Central memory CD8-positive, alpha-beta T cell (primary cell): ENCODE results near the gene GLT6D1.
A peak's percentile ranks its signal among the peaks of the same experiment; 100 is the strongest.

Experiments used
- ATAC-seq: fragments of 150-1000 bp; cut with Tn5 transposase; replicated peaks from 2 replicates; pipeline ENCODE4 v1.10.0; 2022; ENCODE audit warnings: mild to moderate bottlenecking, moderate FRiP score, moderate number of reproducible peaks; ENCODE audit not compliant: poor library complexity, severe bottlenecking; ENCODE audit errors: extremely low read depth
- DNase-seq, 2 donors: peaks; one replicate each; pipeline ENCODE4 v3.0.0; 2021; ENCODE audit warnings: low spot score in 2 of 2
- H3K27ac Mint-ChIP-seq: one replicate; pipeline ENCODE4 v1.8.0; 2022; ENCODE audit warnings: low read depth, mild to moderate bottlenecking, moderate library complexity, mixed read lengths
- H3K27me3 Mint-ChIP-seq: one replicate; pipeline ENCODE4 v1.8.0; 2022; ENCODE audit warnings: mixed read lengths
- H3K36me3 Mint-ChIP-seq: one replicate; pipeline ENCODE4 v1.8.0; 2022; ENCODE audit warnings: mild to moderate bottlenecking, moderate library complexity, mixed read lengths; ENCODE audit not compliant: insufficient read depth
- H3K4me1 Mint-ChIP-seq: one replicate; pipeline ENCODE4 v1.8.0; 2022; ENCODE audit warnings: mixed read lengths
- H3K4me3 Mint-ChIP-seq: one replicate; pipeline ENCODE4 v1.8.0; 2022; ENCODE audit warnings: mild to moderate bottlenecking, moderate library complexity, mixed read lengths
- H3K9me3 Mint-ChIP-seq: one replicate; pipeline ENCODE4 v1.8.0; 2022; ENCODE audit warnings: mixed read lengths

GLT6D1 gene

GRCh38 chr9:135614821-135615665, 24.3 kb downstream of the GLT6D1 start:
- peaks cover 34% of the 10 kb centered on the region for H3K27me3 Mint-ChIP-seq
- H3K4me1 Mint-ChIP-seq = no peaks in the 10 kb centered on the region
- H3K4me3 Mint-ChIP-seq = no peak overlapping the region
- no peaks in the 10 kb centered on the region for H3K9me3 Mint-ChIP-seq
- ATAC-seq = no peak
- H3K27ac Mint-ChIP-seq = no peak overlapping the region
- DNase-seq = no peak
- H3K36me3 Mint-ChIP-seq = no peaks in the 10 kb centered on the region

DNA sequence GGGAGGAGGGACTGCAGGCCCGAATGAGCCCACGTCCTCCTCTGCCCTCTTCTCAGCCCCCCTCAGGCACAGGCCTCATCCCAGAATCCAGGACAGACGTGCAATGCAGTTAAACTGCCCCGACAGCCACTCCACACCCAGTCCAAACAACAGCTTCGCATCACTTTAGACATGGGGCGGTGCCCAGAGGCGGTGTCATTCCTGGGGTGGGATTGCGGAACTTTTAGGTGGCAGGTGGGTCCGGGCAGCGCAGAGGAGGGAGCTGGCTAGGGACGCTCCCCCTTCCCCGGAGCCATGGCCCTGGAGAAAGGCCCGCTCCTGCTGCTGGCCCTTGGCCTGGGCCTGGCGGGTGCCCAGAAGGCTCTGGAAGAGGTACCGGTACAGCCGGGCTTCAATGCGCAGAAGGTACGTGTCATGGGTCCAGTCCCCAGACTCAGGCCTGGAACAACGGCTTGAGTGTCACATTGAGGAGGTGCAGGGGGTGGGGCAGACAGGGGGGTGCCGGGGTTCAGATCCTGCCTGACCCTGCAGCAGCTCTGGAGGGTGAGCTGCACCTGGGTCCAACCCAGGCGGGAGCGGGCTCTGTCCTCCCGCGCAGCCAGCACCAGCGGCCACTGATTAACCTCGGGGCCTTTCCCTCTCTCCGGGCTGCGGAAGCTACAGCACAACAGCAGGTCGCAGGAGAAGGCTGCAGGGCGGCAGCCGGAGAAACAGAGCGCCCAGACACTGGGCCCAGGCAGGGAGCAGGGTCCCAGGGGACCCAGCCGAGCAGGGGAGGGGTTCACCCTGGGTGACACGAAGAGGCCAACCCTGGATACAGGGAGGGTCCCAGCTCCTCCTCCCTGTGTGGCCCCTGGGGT, 25.2 kb downstream of the GLT6D1 start:
- no peaks in the 10 kb centered on the region for H3K4me1 Mint-ChIP-seq
- H3K9me3 Mint-ChIP-seq = no peaks in the 10 kb centered on the region
- H3K4me3 Mint-ChIP-seq = no peak overlapping the region
- peaks cover 32% of the 10 kb centered on the region for H3K27me3 Mint-ChIP-seq
- ATAC-seq (no peak), DNase-seq (no peak)
- H3K36me3 Mint-ChIP-seq = no peaks in the 10 kb centered on the region
- no peak overlapping the region for H3K27ac Mint-ChIP-seq

DNA sequence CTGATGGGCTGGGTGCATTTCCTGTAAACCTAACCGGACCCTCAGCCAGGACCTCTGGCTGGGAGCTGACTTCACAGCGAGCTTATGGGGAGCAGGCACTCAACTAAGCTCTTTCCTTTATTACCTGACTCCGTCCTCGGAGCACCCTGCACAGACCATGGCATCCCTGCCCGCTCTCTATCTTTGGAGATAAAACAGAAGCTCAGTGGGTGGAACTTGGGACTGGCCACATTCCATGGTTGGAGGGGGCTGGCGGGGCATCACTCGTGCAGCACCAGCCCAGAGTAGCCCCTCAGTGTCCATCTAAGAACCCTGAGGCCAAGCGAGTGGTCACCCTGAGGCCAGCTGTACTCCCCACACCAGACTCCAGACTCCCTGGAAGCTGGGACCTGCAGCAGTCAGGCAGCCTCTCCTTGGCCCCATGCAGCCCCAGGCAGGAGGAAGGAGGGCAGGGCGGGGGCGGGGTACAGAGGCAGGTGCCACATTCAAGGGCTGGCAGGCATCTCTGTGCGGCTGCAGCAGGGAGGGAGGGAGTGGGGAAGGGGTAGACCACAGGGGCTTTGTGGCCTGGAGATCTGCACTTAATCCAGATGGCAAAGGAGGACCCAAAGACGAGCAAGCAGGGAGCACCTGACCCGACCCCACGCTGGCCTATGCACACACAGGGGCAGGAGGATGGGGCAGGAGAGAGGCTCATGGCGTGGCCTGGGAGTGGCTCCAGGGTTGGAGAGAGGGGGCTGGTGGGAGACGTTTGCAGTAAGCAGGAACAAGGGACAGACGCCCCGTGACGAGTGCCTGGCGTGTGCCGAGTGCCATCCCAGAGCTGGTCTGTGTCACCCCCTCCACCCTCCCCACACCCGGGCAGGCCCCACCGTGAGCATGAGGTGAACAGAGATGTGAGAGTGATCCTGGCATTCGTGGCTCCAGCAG, 26.1 kb downstream of the GLT6D1 start:
- Mint-ChIP-seq H3K9me3 (no peaks in the 10 kb centered on the region), H3K36me3 (no peaks in the 10 kb centered on the region), H3K4me3 (no peak overlapping the region), H3K4me1 (no peaks in the 10 kb centered on the region), H3K27ac (no peak overlapping the region), H3K27me3 (peaks cover 23% of the 10 kb centered on the region)
- DNase-seq = no peak
- no peak for ATAC-seq

DNA sequence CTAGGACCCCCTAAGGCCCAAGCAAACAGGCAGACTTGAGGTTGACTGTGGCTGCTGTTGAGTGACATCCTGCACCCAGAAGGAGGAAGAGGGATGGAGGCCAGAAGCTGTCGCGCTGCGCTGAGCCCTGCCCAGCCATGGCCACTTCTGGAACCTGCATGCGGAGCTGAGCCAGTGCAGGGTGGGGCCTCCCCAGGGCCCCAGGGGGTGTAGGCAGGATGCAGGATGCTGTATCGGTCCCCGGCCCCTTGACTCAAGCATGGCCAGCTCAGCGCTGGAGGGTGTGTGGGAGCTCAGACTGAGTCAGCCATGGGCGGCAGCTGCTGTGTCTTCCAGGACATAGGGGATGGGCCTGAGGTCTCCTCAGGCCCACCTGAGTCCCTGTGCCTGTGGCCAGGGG, 26.9 kb downstream of the GLT6D1 start:
- Mint-ChIP-seq H3K27ac (no peak overlapping the region), H3K4me3 (no peak overlapping the region), H3K36me3 (no peaks in the 10 kb centered on the region), H3K4me1 (no peaks in the 10 kb centered on the region), H3K27me3 (peaks cover 19% of the 10 kb centered on the region), H3K9me3 (no peaks in the 10 kb centered on the region)
- DNase-seq (no peak), ATAC-seq (no peak)

DNA sequence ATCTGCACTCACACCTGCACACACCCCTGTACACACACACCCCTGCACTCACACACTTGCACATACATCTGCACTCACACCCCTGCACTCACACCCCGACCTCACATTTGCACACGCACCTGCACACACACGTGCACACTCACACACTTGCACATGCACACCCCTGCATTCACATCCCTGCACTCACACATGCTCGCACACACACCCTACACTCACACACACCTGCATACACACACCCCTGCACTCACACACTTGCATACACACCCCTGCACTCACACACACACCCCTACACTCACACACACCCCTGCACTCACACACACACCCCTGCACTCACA, 27.5 kb downstream of the GLT6D1 start:
- DNase-seq (no peak), ATAC-seq (no peak)
- Mint-ChIP-seq H3K4me1 (no peaks in the 10 kb centered on the region), H3K27me3 (peaks cover 19% of the 10 kb centered on the region), H3K4me3 (no peak overlapping the region), H3K9me3 (no peaks in the 10 kb centered on the region), H3K36me3 (no peaks in the 10 kb centered on the region), H3K27ac (no peak overlapping the region)

- Mint-ChIP-seq H3K4me3 (no peak overlapping the region), H3K9me3 (no peaks in the 10 kb centered on the region), H3K4me1 (no peaks in the 10 kb centered on the region), H3K27ac (no peak overlapping the region), H3K27me3 (peaks cover 16% of the 10 kb centered on the region), H3K36me3 (no peaks in the 10 kb centered on the region)
- ATAC-seq (no peak), DNase-seq (no peak)
Observed at GRCh38 chr9:135611142-135611874, 28.0 kb downstream of the GLT6D1 start.

DNA sequence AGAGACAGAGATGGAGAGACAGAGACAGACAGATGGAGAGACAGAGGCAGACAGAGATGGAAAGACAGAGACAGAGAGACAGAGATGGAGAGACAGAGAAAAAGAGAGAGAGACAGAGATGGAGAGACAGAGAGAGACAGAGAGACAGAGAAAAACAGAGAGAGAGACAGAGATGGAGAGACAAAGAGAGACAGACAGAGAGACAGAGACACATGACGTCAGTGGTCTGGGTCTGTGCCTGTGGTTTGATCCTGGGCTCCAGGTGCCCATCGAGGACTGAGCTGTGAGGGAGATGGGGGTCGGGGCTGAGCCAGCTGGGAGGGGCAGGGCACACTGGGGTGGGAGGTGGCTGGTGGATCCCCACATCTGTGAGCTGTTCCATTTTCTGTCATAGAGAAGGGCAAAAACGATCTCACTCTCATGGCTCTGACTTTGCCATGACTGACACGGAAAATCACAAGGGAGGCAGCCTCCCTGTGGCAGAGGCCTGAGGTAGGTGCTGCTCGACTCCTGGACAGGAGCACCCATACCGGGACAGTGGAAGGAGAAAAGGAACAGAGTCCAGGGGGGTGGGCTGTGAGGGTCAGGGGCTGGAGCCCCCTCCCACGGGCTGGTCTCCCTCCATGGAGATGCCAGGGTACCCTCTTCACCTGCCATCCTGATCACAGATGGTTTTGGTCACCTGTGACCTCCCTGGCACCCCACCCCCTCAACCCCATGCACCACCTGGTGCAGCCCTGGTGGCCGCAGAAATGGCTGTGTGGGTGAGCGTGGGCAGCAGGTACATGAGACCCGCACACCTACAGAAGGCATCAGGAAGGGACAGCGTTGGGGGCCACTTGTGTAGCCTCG, 28.8 kb downstream of the GLT6D1 start:
- no peak overlapping the region for H3K4me3 Mint-ChIP-seq
- ATAC-seq (no peak), DNase-seq (no peak)
- H3K27me3 Mint-ChIP-seq = peaks cover 9% of the 10 kb centered on the region
- no peak overlapping the region for H3K27ac Mint-ChIP-seq
- no peaks in the 10 kb centered on the region for H3K4me1 Mint-ChIP-seq
- no peaks in the 10 kb centered on the region for H3K9me3 Mint-ChIP-seq
- no peaks in the 10 kb centered on the region for H3K36me3 Mint-ChIP-seq

DNA sequence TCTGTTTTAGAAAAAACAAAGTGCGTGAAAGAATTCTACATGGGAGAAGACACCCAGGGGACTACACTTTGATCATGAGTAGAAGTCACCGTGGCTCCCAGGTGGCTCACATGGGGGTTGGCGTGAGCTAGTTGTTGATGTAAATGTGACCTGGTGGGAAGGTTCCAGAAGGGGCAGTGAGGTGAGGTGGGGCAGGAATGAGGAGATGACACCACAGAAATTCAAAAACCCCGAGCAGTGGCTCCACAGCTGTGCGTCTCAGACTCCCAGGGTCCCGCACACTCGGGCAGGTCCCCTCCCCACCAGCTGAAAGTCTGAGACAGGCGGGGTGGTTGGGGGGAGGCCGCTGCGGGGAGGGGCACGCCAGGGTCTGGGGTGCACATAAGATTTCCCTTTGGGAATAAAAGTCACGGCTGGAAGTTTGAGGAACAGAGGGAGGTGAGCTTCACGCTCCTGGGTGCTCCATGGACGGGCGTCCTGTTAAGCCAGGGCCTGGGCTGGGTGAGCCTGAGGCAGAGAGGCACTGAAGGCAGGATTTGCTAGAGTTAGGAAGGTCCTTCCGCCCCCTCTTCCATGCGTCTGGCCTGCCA, 29.9 kb downstream of the GLT6D1 start:
- peaks cover 6% of the 10 kb centered on the region for H3K27me3 Mint-ChIP-seq
- no peaks in the 10 kb centered on the region for H3K4me1 Mint-ChIP-seq
- no peak overlapping the region for H3K27ac Mint-ChIP-seq
- H3K36me3 Mint-ChIP-seq = no peaks in the 10 kb centered on the region
- no peaks in the 10 kb centered on the region for H3K9me3 Mint-ChIP-seq
- no peak overlapping the region for H3K4me3 Mint-ChIP-seq
- DNase-seq (peak in 1 of 2 donors; percentile 9), ATAC-seq (no peak)

- no peak overlapping the region for H3K4me3 Mint-ChIP-seq
- no peaks in the 10 kb centered on the region for H3K36me3 Mint-ChIP-seq
- H3K27ac Mint-ChIP-seq = no peak overlapping the region
- no peaks in the 10 kb centered on the region for H3K9me3 Mint-ChIP-seq
- ATAC-seq = no peak
- peaks cover 6% of the 10 kb centered on the region for H3K27me3 Mint-ChIP-seq
- H3K4me1 Mint-ChIP-seq = no peaks in the 10 kb centered on the region
- DNase-seq = no peak
Observed at GRCh38 chr9:135608999-135609317, 30.4 kb downstream of the GLT6D1 start.

DNA sequence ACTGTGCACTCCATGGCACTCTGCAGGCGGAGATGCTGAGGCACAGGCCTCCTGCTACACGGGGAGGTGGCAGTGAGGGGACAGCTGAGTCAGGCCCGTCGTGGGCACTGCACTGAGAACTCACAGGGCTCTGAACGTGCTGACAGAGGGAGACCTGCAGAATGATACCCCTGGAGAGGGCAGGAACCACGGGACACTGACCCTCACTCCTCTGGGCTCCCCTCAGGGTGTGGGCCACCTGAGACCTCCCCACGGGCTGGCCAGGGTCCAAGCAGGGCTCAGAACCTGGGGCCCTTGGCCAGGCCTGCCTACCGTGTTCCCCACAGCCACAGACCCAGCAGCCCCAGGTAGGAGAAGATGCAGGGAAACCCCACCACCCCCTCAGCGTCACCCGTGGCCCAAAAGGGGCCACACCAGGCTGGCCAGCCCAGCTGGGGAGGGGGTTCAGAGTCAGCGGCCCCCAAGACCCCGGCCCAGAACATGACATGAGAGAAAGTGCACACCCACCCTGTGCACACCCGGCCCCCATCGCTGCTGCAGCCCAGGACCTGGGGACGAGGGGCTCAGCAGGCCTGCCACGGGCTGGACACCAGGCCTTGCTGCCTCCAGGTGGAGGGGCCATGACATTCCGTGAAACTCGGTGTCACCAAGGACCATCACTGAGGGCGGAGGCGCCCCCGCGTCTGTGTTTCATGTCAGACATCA, 30.9 kb downstream of the GLT6D1 start:
- Mint-ChIP-seq H3K27ac (no peak overlapping the region), H3K4me1 (peaks cover 3% of the 10 kb centered on the region), H3K27me3 (peaks cover 5% of the 10 kb centered on the region), H3K9me3 (no peaks in the 10 kb centered on the region), H3K36me3 (no peaks in the 10 kb centered on the region), H3K4me3 (no peak overlapping the region)
- DNase-seq (no peak), ATAC-seq (no peak)
